Mesenteric fat pad (tissue), 1 donor: ENCODE measurements around the gene HDGF. TPM values are rescaled to one million over a fixed set of nuclear protein-coding genes. Genes with fewer than 3 reads are reported as not detected.

ENCODE experiments used
- DNase-seq: peaks from one replicate; pipeline ENCODE4 v3.0.0-alpha.2; 2020; ENCODE audit warnings: low spot score
- total RNA-seq: library from RNA; stranded (reverse); fragmentation: NEBNext Ultra II Directional; extraction: Animal tissue kit (Norgen Biotek cat#: 25700); gene quantifications from one replicate; pipeline ENCODE4 v1.2.1, GENCODE V29; 2021
- donor health status: DM: yes; HTN: yes; CAD: no.

Gene HDGF
- total RNA-seq, 1 donor from 2014 or later = 154 TPM

GRCh38 chr1:156700736-156701531 is 50.5 kb downstream of the HDGF start:
- DNase-seq = no peak

- no peak for DNase-seq
Measured at GRCh38 chr1:156698995-156699394, 52.5 kb downstream of the HDGF start.

- no peak for DNase-seq
Measured at GRCh38 chr1:156697481-156697880, 54.0 kb downstream of the HDGF start.

GRCh38 chr1:156696755-156697154 is 54.7 kb downstream of the HDGF start:
- no peak for DNase-seq

- no peak for DNase-seq
Measured at GRCh38 chr1:156694690-156694962, 56.8 kb downstream of the HDGF start.

GRCh38 chr1:156693848-156694689 is 57.4 kb downstream of the HDGF start:
- no peak for DNase-seq

- no peak for DNase-seq
Measured at GRCh38 chr1:156692925-156693847, 58.3 kb downstream of the HDGF start.

- no peak for DNase-seq
Measured at GRCh38 chr1:156692441-156692924, 59.0 kb downstream of the HDGF start.

Other genes starting within 250 kb of the HDGF start
- gene IQGAP3, start 179.1 kb downstream of the HDGF start, total RNA-seq = 0.55 TPM
- gene TTC24, start 172.0 kb downstream of the HDGF start, total RNA-seq = not detected
- 55.1 TPM for gene NAXE, start 159.9 kb downstream of the HDGF start, total RNA-seq
- gene GPATCH4, start 150.2 kb downstream of the HDGF start, total RNA-seq = 40.4 TPM
- 0.35 TPM for gene HAPLN2, start 132.3 kb downstream of the HDGF start, total RNA-seq
- gene BCAN, start 109.6 kb downstream of the HDGF start, total RNA-seq = 0.16 TPM
- 49.5 TPM for gene NES, start 74.3 kb downstream of the HDGF start, total RNA-seq
- gene CRABP2, start 46.1 kb downstream of the HDGF start, total RNA-seq = 6.7 TPM
- gene METTL25B, start 23.2 kb downstream of the HDGF start, total RNA-seq = 20.0 TPM
- 24.4 TPM for gene ISG20L2, start 22.9 kb downstream of the HDGF start, total RNA-seq
- gene MRPL24, start 10.6 kb downstream of the HDGF start, total RNA-seq = 89.6 TPM
- 64.4 TPM for gene PRCC, start 15.9 kb upstream of the HDGF start, total RNA-seq
- gene SH2D2A, start 65.2 kb upstream of the HDGF start, total RNA-seq = 4.7 TPM
- gene INSRR, start 107.4 kb upstream of the HDGF start, total RNA-seq = 0.10 TPM
- gene NTRK1, start 109.2 kb upstream of the HDGF start, total RNA-seq = 1.8 TPM
- 17.7 TPM for gene PEAR1, start 142.0 kb upstream of the HDGF start, total RNA-seq
- 0.32 TPM for gene LRRC71, start 169.0 kb upstream of the HDGF start, total RNA-seq